ENCODE data around the gene SLC6A12. TPM values are rescaled to one million over a fixed set of nuclear protein-coding genes. Genes with fewer than 3 reads are reported as not detected.

The SLC6A12 gene
- total RNA-seq, 1 experiment from 2014 or later: not detected

DNA sequence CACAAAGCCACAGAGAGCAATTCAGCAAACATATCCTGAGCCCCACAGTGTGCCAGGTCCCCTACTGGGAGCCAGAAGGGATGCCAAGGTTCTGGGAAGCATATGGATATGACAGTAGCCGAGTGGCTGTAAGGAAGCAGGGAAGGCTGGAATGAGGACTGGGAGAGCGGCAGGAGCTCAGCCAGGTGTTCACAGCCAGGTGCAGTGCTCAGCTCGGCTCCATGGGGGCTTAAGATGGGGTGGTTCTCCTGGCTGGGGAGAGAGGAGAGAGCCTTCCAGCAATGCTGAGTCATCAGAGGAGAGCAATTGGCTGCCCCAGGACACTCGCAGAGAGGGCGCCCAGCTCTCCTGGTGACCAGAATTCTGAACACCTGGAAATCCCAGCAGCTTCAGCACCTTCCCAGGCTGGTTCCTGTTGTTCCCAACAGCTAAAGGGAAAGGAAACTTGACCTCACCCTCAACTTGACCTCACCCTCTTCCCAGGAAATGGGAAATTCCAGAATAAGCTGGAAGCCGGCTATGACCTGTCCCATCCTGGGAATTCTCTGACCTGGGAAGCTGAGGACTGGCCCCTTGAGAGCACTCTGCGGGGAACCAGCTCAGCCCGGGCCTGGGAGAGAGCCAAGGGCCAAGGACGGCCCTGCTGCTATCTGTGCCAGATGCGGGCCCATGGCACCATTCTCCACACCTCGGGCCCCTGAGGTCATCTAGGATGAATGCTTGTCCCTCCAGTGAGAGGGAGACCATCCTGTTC is 34.6 kb downstream of the SLC6A12 start:
- DNase-seq (ENCODE audit: low read depth): no peak

- DNase-seq (ENCODE audit: low read depth): no peak
Measured at GRCh38 chr12:178829-179109, 35.2 kb downstream of the SLC6A12 start.

DNA sequence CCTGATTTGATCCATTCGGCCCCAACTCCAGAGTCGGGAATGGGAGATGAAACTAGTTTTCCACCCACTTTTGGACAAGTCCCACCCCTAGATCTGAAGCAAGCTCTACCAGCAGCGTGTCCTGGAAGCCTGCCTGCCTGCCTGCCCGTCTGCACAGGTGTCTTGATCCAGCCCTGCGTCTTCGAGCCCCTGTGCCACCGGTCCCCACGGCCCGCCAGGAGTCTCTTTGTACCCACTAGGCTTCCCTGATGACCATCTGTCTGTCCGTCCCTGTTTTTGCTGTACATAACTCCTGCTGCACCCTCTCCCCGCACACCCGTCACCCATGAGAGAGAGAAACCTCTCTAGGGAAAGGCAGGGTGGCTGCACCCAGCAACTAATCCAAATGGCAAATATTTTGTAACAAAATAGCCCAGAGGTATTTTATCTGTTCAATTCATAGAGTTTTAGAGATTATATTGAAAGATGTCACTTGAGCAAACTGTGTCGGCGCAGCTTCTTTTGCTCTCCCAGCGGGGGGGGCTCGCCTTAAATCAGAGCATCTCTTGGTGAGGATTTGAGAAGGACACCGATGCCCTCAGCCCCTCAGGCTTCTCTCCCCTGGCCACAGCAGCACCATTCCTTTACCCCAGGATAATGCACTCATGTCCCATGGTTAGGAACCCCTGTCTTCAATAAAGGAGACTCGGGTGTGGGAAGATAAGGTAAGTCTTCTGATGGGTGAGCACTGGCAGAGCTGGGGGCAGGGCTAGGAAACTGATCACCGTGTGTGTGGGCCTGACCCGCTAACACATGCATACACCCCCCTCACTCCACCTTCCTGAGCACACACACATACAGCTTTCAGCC is 35.8 kb downstream of the SLC6A12 start:
- DNase-seq (ENCODE audit: low read depth): no peak

GRCh38 chr12:177336-177979 is 36.5 kb downstream of the SLC6A12 start:
- no peak for DNase-seq (ENCODE audit: low read depth)

- DNase-seq (ENCODE audit: low read depth): peak; percentile 66
Measured at GRCh38 chr12:176321-177181, 37.4 kb downstream of the SLC6A12 start.

GRCh38 chr12:175759-176158 is 38.2 kb downstream of the SLC6A12 start:
- DNase-seq (ENCODE audit: low read depth): no peak

- DNase-seq (ENCODE audit: low read depth): no peak
Measured at GRCh38 chr12:175250-175649, 38.7 kb downstream of the SLC6A12 start.

GRCh38 chr12:174596-174995 is 39.4 kb downstream of the SLC6A12 start:
- no peak for DNase-seq (ENCODE audit: low read depth)

DNA sequence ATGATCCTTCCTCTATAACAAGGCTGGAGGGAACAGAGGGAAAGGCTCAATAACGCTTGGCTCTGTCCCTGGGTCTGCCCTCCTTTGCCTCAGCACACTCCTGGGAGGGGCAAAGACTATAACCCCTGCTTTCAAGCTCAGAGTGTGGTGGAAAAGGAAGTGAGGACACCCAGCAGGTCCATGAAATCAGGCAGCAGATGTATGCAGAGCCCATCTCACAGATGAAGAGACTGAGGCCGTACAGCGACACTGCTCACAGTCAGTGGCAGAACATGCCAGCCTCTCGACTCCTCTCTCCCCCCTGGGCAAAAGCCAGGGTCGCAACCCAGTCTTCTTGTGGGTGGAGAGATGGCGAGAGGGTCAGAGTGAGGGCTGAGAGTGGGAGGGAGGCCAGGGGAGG is 39.8 kb downstream of the SLC6A12 start:
- DNase-seq (ENCODE audit: low read depth): no peak

DNA sequence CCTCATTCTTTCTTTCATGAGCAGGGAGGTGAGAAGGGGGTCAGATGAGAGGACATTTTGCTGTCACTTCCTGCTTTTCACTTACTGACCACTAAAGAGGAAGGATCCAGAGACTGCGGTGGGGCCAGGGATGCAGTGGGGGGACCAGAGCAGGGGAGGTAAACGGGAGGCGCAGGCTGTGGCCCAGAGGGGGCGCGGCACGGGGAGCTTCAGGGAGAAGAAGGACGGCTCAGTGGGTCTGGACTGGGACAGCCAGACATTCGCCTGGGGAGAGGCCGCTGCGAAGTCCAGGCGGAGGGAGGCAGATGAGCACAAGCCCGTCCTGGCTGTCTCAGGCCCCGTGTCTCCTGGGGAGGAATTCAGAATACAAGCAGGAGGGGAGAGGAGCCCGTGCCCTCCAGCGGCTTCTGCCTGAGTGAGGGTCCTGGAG is 41.2 kb downstream of the SLC6A12 start:
- no peak for DNase-seq (ENCODE audit: low read depth)

- DNase-seq (ENCODE audit: low read depth): no peak
Measured at GRCh38 chr12:171743-172676, 41.9 kb downstream of the SLC6A12 start.

GRCh38 chr12:171276-171675 is 42.7 kb downstream of the SLC6A12 start:
- DNase-seq (ENCODE audit: low read depth): no peak

DNA sequence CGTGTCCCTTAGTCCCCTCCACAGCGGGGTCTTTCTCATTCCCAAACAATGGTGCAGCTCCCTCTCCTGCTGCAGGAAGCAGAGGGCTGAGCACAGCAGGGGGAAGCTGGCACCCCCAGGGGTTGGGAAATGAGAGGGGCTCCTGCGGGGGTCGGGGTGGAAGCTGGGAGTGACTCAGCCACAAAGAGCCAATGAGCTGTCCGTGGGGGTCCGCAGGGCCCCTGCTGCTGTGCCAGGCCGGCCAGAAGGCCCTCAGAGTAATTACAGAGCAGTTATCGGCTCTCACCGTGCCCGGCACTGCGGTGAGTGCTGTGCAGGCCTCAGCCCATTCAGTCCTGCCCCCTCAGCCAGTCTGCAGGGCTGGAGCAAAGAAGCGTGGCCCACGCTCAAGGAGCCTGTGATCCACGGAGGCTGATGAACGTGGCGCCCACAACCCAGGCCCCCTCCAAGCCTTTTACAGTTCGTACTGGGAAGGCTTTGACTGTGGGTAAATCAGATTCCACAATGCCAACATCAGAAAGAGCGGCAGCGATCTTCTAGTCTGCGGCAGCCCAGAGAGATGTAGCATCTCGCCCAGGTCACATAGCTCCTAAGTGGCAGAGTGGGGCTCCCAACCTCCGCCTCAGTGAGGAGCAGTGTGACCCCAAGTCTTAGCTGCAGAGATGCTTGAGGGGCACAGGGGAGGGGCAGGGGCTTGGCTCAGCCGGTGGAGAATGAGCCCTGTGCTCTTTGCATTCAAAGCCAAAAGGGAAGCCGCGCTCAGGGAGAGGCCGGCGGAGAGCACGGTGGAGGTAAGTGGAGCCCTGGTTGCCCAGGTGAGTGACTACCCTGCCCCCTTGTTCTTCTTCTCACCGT is 43.4 kb downstream of the SLC6A12 start:
- no peak for DNase-seq (ENCODE audit: low read depth)

- DNase-seq (ENCODE audit: low read depth): no peak
Measured at GRCh38 chr12:169528-170370, 44.2 kb downstream of the SLC6A12 start.

- peak; percentile 69 for DNase-seq (ENCODE audit: low read depth)
Measured at GRCh38 chr12:168763-169525, 45.0 kb downstream of the SLC6A12 start.

DNA sequence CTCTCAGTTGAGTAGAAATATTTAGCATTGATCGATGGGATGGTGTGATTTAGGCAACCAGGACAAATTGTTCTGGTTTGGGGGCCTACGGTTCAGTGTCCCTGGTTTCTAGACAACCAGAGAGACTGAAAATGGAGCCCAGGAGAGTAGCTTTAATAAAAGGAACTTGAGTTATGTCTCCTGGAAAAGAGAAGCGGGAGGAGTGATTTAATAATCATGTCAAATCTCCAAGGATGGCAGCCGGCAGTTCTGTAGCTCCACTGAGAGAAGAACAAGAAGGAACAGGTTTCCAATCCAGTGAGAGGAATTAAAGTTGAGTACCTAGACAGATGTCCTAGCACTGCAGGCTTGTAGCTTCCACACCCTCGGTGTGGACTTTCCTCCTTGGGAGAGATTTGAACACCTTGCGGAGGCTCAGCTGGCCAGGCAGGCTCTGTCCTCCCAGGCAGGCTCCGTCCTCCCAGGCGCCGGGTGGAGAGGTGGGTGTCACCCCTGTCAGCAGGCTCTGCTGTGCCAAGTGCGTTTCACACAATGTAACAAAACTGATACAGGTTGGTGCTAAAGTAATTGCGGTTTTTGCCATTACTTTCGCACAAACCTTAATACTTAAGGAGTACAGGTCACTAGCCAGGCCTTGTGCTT is 45.9 kb downstream of the SLC6A12 start:
- no peak for DNase-seq (ENCODE audit: low read depth)
